ENCODE measurements around the gene NMNAT2. TPM values are rescaled to one million over a fixed set of nuclear protein-coding genes. Genes with fewer than 3 reads are reported as not detected.

Gene NMNAT2
- total RNA-seq, 4 donors from 2014 or later: 0.20 to 0.48 (median 0.27) TPM; not detected in 1

- in situ Hi-C loops (cut with MboI; ENCODE audit: low pct_ligation_motif_present in 1 of 4, low pct_unique_long_range_greater_than_20kb in 1 of 4, low sequenced_read_pairs in 3 of 4) (no loop called here), intact Hi-C loops (cut with DNase I; ENCODE audit: low total_unique reads) (no loop called here)
- Histone ChIP-seq H3K36me3 (no peaks in the 10 kb centered on the region), H3K9me3 (no peaks in the 10 kb centered on the region), H3K27ac (no peak overlapping the region), H3K4me3 (no peak overlapping the region), H3K27me3 (no peaks in the 10 kb centered on the region), H3K4me1 (peaks cover 0 to 5% (median 2%) of the 10 kb centered on the region in 4 donors)
- 88 to 100% methylated on average over 1 to 4 of the region's 4 CpGs for WGBS, 2 donors (ENCODE audit: low coverage in 1 of 2)
- no peak for DNase-seq
- TF ChIP-seq EP300 (IDR thresholded peaks at IDR 0.05; ENCODE audit: low read depth) (no peak), POLR2AphosphoS5 (IDR thresholded peaks at IDR 0.05) (no peak), POLR2A (IDR thresholded peaks at IDR 0.05) (no peak)
- TF ChIP-seq, protein P1, sequence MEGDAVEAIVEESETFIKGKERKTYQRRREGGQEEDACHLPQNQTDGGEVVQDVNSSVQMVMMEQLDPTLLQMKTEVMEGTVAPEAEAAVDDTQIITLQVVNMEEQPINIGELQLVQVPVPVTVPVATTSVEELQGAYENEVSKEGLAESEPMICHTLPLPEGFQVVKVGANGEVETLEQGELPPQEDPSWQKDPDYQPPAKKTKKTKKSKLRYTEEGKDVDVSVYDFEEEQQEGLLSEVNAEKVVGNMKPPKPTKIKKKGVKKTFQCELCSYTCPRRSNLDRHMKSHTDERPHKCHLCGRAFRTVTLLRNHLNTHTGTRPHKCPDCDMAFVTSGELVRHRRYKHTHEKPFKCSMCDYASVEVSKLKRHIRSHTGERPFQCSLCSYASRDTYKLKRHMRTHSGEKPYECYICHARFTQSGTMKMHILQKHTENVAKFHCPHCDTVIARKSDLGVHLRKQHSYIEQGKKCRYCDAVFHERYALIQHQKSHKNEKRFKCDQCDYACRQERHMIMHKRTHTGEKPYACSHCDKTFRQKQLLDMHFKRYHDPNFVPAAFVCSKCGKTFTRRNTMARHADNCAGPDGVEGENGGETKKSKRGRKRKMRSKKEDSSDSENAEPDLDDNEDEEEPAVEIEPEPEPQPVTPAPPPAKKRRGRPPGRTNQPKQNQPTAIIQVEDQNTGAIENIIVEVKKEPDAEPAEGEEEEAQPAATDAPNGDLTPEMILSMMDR (IDR thresholded peaks at IDR 0.05): no peak
These were observed 45.5 kb downstream of the NMNAT2 start for GRCh38 chr1:183372586-183373230.

GRCh38 chr1:183370399-183371058, 47.7 kb downstream of the NMNAT2 start:
- H3K9me3 ChIP-seq: no peaks in the 10 kb centered on the region
- 64 to 85% methylated on average over 4 to 8 of the region's 8 CpGs for WGBS, 2 donors (ENCODE audit: low coverage in 1 of 2)
- peak; percentile 65 for DNase-seq
- no peak overlapping the region for H3K27ac ChIP-seq
- H3K4me1 ChIP-seq: peaks cover 0 to 5% (median 2%) of the 10 kb centered on the region in 4 donors
- TF ChIP-seq, protein P1 (IDR thresholded peaks at IDR 0.05): no peak
- TF ChIP-seq POLR2A (IDR thresholded peaks at IDR 0.05) (no peak), POLR2AphosphoS5 (IDR thresholded peaks at IDR 0.05) (no peak), EP300 (IDR thresholded peaks at IDR 0.05; ENCODE audit: low read depth) (no peak)
- no peak overlapping the region for H3K4me3 ChIP-seq
- H3K36me3 ChIP-seq: no peaks in the 10 kb centered on the region
- no peaks in the 10 kb centered on the region for H3K27me3 ChIP-seq
- in situ Hi-C loops (cut with MboI; ENCODE audit: low pct_ligation_motif_present in 1 of 4, low pct_unique_long_range_greater_than_20kb in 1 of 4, low sequenced_read_pairs in 3 of 4) (no loop called here), intact Hi-C loops (cut with DNase I; ENCODE audit: low total_unique reads) (no loop called here)

DNA sequence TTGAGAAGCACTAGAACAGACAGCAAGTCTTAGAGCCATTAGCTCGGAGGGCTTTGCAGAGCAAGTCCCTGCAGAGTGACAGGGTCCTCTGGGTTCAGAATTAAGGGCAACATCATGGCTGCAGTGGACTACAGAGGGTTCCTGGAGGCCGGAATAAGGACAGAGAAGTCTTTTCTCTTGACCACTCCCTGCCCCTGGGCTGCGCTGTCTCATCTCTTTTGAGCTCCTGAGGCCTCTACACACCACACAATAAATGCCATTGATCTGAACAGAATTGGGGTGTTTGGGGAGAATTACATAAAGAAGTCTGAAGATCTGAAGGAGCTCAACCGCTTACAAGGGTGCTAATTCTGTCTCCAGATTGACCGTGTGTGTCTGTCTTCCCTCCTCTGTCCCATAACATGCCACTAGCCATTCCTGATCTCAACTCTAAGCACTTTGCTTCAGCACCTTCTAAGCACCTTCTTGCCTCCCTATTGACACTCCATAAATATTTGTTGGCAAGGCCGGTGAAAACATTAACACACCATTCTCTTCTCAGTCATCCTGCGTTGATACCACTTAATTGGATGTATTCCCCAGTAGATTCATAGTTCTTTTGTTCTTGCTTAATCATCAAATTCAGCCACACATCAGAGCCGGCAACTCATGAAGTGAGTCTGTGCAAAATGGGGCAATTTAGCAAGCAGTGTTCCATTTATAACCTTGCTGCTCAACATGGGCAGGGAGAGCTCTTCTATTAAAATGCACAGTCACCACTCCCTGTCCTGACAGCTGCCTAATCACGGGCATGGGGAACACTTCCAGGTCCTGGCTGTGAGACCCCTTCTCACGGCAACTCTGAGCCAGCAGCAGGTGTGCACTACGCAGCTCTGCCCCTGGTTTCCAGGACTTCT, 49.7 kb downstream of the NMNAT2 start:
- H3K4me1 ChIP-seq: peaks cover 0 to 5% (median 2%) of the 10 kb centered on the region in 4 donors
- H3K4me3 ChIP-seq: no peak overlapping the region
- in situ Hi-C loops (cut with MboI; ENCODE audit: low pct_ligation_motif_present in 1 of 4, low pct_unique_long_range_greater_than_20kb in 1 of 4, low sequenced_read_pairs in 3 of 4): no loop called here
- DNase-seq: no peak
- H3K36me3 ChIP-seq: no peaks in the 10 kb centered on the region
- H3K9me3 ChIP-seq: no peaks in the 10 kb centered on the region
- no peak overlapping the region for H3K27ac ChIP-seq
- H3K27me3 ChIP-seq: no peaks in the 10 kb centered on the region
- intact Hi-C loops (cut with DNase I; ENCODE audit: low total_unique reads): no loop called here
- TF ChIP-seq, protein P1 (IDR thresholded peaks at IDR 0.05): no peak
- TF ChIP-seq POLR2A (IDR thresholded peaks at IDR 0.05) (no peak), POLR2AphosphoS5 (IDR thresholded peaks at IDR 0.05) (no peak), EP300 (IDR thresholded peaks at IDR 0.05; ENCODE audit: low read depth) (no peak)
- 79% methylated on average over 3 to 11 of the region's 11 CpGs for WGBS, 2 donors (ENCODE audit: low coverage in 1 of 2)

DNA sequence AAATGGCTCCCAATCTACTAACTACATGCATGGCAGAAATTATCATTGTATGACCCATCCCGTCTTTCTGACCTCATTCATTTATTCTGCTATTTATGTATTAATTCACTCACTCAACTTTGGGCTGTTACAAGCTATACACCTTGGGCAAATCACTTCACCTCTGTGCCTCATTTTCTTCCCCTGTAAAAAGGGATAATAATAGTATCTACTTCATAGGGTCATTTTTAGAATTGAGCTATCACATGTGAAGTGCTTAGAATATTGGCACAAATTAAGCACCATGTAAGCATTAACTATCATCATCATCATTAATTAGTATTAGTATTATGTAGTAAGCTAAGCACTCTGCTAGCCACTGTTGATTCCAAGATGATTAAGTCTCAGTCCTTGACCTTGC, 52.1 kb downstream of the NMNAT2 start:
- H3K27me3 ChIP-seq: no peaks in the 10 kb centered on the region
- H3K36me3 ChIP-seq: no peaks in the 10 kb centered on the region
- H3K27ac ChIP-seq: no peak overlapping the region
- DNase-seq: no peak
- 43 to 77% methylated on average over 1 of the region's 1 CpG for WGBS, 2 donors (ENCODE audit: low coverage in 1 of 2)
- intact Hi-C loops (cut with DNase I; ENCODE audit: low total_unique reads): no loop called here
- no peak overlapping the region for H3K4me3 ChIP-seq
- TF ChIP-seq EP300 (IDR thresholded peaks at IDR 0.05; ENCODE audit: low read depth): no peak
- TF ChIP-seq POLR2AphosphoS5 (IDR thresholded peaks at IDR 0.05): no peak
- TF ChIP-seq POLR2A (IDR thresholded peaks at IDR 0.05): no peak
- TF ChIP-seq, protein P1 (IDR thresholded peaks at IDR 0.05): no peak
- peaks cover 0 to 5% (median 2%) of the 10 kb centered on the region in 4 donors for H3K4me1 ChIP-seq
- H3K9me3 ChIP-seq: no peaks in the 10 kb centered on the region
- in situ Hi-C loops (cut with MboI; ENCODE audit: low pct_ligation_motif_present in 1 of 4, low pct_unique_long_range_greater_than_20kb in 1 of 4, low sequenced_read_pairs in 3 of 4): no loop called here

Data from transverse colon (tissue), 4 donors.